Measurements from ENCODE around the gene PXMP2. TPM values are rescaled to one million over a fixed set of nuclear protein-coding genes. Genes with fewer than 3 reads are reported as not detected.

PXMP2 gene
- total and polyA plus RNA-seq, 2 of the 8 experiments (the other 6 are each of a cell fraction or from before 2014, with no cell fraction given): 13.8 to 15.1 TPM

- no peak for TF ChIP-seq USF2 (IDR thresholded peaks at IDR 0.05; ENCODE audit: low read length)
- TF ChIP-seq KDM1A (IDR thresholded peaks at IDR 0.05; ENCODE audit: borderline replicate concordance, low read length): no peak
Measured at GRCh38 chr12:132687211-132688164, at the start of gene PXMP2, which contains the start of gene POLE (continued).
